Gastrocnemius medialis (tissue), 4 donors: ENCODE results near the gene ATP1A2. TPM values are rescaled to one million over a fixed set of nuclear protein-coding genes. Genes with fewer than 3 reads are reported as not detected.
A peak's percentile ranks its signal among the peaks of the same experiment; 100 is the strongest.

Experiments used
- ATAC-seq, 2 donors: fragments of 150-250 bp; one replicate each; pipeline ENCODE4 v1.9.1; 2016
- DNase-seq, 2 donors: peaks; one replicate each; pipeline ENCODE4 v3.0.0-alpha.2; 2019
- H3K27ac ChIP-seq, 4 donors: fragments of 200-600 bp; sonication (generic); 1 replicate in 1 of 4; 2 replicates in 3 of 4; pipeline ENCODE4 v1.5.1; 2016 to 2018; ENCODE audit warnings: mild to moderate bottlenecking in 2 of 4, moderate library complexity in 1 of 4
- H3K27me3 ChIP-seq, 3 donors: fragments of 200-600 bp; sonication (generic) in 2 of 3; 1 replicate in 1 of 3; 2 replicates in 2 of 3; pipeline versions ENCODE4 v1.5.1 to v1.6.0; 2016 to 2019; ENCODE audit warnings: mild to moderate bottlenecking in 1 of 3, moderate library complexity in 1 of 3
- H3K36me3 ChIP-seq, 2 donors: fragments of 200-600 bp; sonication (generic) in 1 of 2; one replicate each; pipeline ENCODE4 v1.5.1; 2017 to 2018
- H3K4me1 ChIP-seq, 2 donors: fragments of 200-600 bp; sonication (generic) in 1 of 2; one replicate each; pipeline ENCODE4 v1.5.1; 2016 to 2017; ENCODE audit warnings: mild to moderate bottlenecking in 2 of 2
- H3K4me3 ChIP-seq, 4 donors: fragments of 200-600 bp; sonication (generic) in 3 of 4; 1 replicate in 1 of 4; 2 replicates in 3 of 4; pipeline ENCODE4 v1.5.1; 2016 to 2019; ENCODE audit warnings: mild to moderate bottlenecking in 2 of 4
- H3K9me3 ChIP-seq, 3 donors: fragments of 200-600 bp; sonication (generic) in 2 of 3; 1 replicate in 1 of 3; 2 replicates in 2 of 3; pipeline ENCODE4 v1.5.1; 2016 to 2019
- POLR2A ChIP-seq, 2 donors: fragments of 450-650 bp; IDR thresholded peaks; one replicate each; pipeline ENCODE4 v1.6.1; 2017; ENCODE audit warnings: antibody characterized with exemption in 2 of 2, mild to moderate bottlenecking in 2 of 2, moderate library complexity in 2 of 2
- in situ Hi-C, 4 donors: fragments of 200-750 bp; cut with MboI; loops; one replicate each; pipeline versions ENCODE4 v1.15.0 to v1.8.0; 2017; ENCODE audit warnings: low sequenced_read_pairs in 4 of 4
- intact Hi-C: fragments of 100-400 bp; cut with DNase I; formaldehyde crosslinking; loops from one replicate; pipeline ENCODE4 v1.15.1; 2023; ENCODE audit warnings: low total_unique reads
- total RNA-seq, 4 donors: library from RNA; depleted of rRNA; stranded (reverse); fragments of >200 nt; gene quantifications; one replicate each; pipeline versions ENCODE4 v1.1.0 to v1.2.3, GENCODE V29; 2016
- TF ChIP-seq, protein P1 (sequence below), 5 experiments: fragments of 450-650 bp in 3 of 5; fragments of 200-600 bp in 2 of 5; sonication (generic) in 2 of 5; IDR thresholded peaks in 4 of 5; conservative IDR thresholded peaks in 1 of 5; 1 replicate in 4 of 5; 2 replicates in 1 of 5; pipeline ENCODE4 v1.5.1; 2016 to 2019; ENCODE audit warnings: antibody characterized with exemption in 5 of 5, mild to moderate bottlenecking in 3 of 5, moderate library complexity in 3 of 5

Gene ATP1A2
- total RNA-seq, 4 donors from 2014 or later: 281 to 710 (median 413) TPM

DNA sequence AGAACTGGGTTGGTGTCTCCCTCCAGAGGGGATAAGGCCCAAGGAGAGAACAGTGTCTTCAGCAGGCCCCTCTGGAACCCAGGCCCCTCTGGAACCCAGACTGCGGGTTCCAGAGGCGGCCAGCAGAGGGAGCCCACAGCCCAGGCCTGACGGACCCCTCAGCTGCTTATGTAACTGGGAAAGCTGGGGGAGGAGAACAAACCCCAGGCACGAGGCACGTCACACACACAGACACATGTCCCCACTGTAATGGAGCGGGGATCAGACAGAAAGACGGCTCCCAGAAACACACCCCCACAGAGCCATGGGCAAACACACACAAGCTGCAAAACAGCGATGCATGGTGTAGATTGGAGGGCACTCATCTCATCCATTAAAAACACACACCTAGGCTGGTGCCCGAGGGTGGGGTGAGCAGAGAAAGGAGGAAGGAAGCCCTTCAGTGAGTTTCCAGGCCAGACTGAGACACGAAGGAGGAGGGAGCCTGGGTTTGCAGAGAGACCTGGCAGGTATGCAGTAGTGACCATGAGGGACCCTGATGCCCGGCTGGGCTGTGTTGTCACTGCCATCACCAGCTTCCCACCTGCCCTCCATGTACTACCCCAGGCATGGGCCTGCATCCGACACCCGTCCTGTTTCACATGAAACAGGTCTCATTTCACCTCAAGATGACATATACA, 14.4 kb upstream of the ATP1A2 start:
- Histone ChIP-seq H3K4me3 (peak overlapping the region in 1 of 4 donors; percentile 15), H3K36me3 (no peaks in the 10 kb centered on the region)

DNA sequence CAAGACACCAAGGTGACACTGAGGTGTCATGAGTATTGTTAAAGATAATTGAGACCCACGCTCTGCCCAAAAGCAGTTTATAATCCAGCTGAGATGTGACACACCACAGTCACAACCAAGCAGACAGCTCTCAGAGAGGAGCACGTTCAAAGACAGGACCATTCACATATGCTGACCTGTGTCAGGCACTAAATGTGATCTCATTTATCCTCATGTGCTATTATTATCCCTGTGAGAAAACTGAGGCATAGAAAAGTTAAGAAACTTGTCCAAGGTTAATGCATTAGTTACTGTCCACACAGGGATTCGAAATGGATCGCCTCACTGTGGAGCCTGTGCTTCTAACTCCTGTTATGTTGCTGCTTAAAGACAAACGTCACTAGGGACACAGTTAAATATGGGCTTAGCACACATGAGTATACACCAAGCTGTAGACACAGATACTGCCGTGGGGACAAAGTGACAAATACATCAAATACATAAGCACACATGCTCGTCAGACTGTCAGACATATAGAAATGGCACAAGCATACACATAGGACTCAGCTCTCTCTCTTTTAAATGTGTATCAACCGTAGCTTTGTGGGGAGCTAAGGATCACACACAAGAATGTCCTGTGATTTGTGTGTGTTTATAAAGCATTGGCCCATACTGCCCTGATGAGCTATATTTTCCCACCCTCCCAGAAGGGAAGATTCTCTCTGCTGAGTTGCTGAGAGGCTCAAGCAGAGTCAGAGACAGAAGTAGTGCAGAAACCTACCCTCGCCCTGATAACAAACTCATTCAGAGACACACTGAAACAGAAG, 13.6 kb upstream of the ATP1A2 start:
- DNase-seq (no peak), ATAC-seq (peak; percentile 31 to 48)
- intact Hi-C loops: loop anchor here (1.0 to 5.0 kb wide), 5 partner anchors 45 to 150 kb away; partner anchors contain the start of gene PEA15
- Histone ChIP-seq H3K4me3 (no peak overlapping the region), H3K9me3 (no peaks in the 10 kb centered on the region), H3K27me3 (no peaks in the 10 kb centered on the region), H3K4me1 (peaks cover 41 to 45% of the 10 kb centered on the region in 2 donors), H3K36me3 (no peaks in the 10 kb centered on the region), H3K27ac (peak overlapping the region; percentile 88 to 96 (median 92))
- TF ChIP-seq, protein P1, sequence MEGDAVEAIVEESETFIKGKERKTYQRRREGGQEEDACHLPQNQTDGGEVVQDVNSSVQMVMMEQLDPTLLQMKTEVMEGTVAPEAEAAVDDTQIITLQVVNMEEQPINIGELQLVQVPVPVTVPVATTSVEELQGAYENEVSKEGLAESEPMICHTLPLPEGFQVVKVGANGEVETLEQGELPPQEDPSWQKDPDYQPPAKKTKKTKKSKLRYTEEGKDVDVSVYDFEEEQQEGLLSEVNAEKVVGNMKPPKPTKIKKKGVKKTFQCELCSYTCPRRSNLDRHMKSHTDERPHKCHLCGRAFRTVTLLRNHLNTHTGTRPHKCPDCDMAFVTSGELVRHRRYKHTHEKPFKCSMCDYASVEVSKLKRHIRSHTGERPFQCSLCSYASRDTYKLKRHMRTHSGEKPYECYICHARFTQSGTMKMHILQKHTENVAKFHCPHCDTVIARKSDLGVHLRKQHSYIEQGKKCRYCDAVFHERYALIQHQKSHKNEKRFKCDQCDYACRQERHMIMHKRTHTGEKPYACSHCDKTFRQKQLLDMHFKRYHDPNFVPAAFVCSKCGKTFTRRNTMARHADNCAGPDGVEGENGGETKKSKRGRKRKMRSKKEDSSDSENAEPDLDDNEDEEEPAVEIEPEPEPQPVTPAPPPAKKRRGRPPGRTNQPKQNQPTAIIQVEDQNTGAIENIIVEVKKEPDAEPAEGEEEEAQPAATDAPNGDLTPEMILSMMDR (IDR thresholded peaks at IDR 0.05 in 4 of 5, conservative IDR thresholded peaks at IDR 0.05 in 1 of 5): no peak
- peak in 1 of 2 donors; percentile 26 for TF ChIP-seq POLR2A (IDR thresholded peaks at IDR 0.05)
- in situ Hi-C loops: loop anchor here in 2 of 4 donors (5.0 to 10.0 kb wide), 4 partner anchors 83 to 153 kb away; partner anchors contain the start of gene CASQ1 (in 1 of the 2)

More for the DNA sequence above, 14.4 kb upstream of the ATP1A2 start:
- H3K9me3 ChIP-seq: no peaks in the 10 kb centered on the region
- in situ Hi-C loops (loop anchor here in 2 of 4 donors (5.0 to 10.0 kb wide), 4 partner anchors 84 to 154 kb away; partner anchors contain the start of gene CASQ1 (in 1 of the 2)), intact Hi-C loops (loop anchor here (1.0 to 5.0 kb wide), 5 partner anchors 46 to 151 kb away; partner anchors contain the start of gene PEA15)
- ATAC-seq: peak; percentile 63 to 67
- DNase-seq: peak; percentile 86 to 91
- peaks cover 47% of the 10 kb centered on the region in 2 donors for H3K4me1 ChIP-seq
- TF ChIP-seq POLR2A (IDR thresholded peaks at IDR 0.05): peak in 1 of 2 donors; percentile 43
- TF ChIP-seq, protein P1 (IDR thresholded peaks at IDR 0.05 in 4 of 5, conservative IDR thresholded peaks at IDR 0.05 in 1 of 5): peak; percentile 95 to 99 (median 99)
- H3K27me3 ChIP-seq: no peaks in the 10 kb centered on the region
- H3K27ac ChIP-seq: peak overlapping the region; percentile 88 to 96 (median 92)

DNA sequence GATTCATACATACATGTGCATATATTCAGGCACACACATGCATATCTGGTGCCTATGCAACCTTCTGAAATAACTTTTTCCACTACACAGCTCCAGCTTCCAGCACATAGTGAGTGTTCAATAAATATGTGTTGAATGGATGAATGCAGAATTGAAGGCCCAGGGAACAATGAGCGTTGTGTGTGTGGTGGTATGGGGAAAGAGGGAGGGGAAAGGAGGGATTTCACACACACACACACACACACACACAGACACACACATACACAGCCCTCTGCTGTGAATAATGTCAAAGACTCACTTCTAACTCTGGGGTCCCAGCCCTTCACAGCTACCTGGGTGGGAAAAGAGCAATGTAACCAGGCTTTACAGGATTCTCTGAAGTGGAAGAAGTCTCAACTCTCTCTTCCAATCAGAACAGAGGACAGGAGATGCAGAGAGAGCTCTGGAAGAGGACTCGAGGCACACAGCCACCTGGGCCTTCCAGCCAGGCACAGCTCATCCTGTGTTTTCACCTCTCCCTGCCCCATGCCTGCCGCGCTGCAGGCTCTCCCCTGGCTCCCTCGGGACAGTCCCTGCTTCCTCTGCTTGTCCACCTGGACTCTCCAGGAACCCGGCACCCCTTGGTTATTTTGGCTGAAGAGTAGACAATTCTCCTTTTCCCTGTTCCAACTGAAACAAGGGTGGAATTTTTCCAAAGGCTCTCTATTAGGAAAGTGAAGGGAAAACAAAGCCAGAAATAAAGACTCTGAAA, 11.7 kb upstream of the ATP1A2 start:
- in situ Hi-C loops: loop anchor here in 2 of 4 donors (5.0 to 10.0 kb wide), 4 partner anchors 81 to 151 kb away; partner anchors contain the start of gene CASQ1 (in 1 of the 2)
- ATAC-seq: no peak
- TF ChIP-seq, protein P1 (IDR thresholded peaks at IDR 0.05 in 4 of 5, conservative IDR thresholded peaks at IDR 0.05 in 1 of 5): no peak
- no peak for TF ChIP-seq POLR2A (IDR thresholded peaks at IDR 0.05)
- DNase-seq: no peak
- Histone ChIP-seq H3K4me1 (peaks cover 29 to 34% of the 10 kb centered on the region in 2 donors), H3K4me3 (no peak overlapping the region), H3K36me3 (no peaks in the 10 kb centered on the region), H3K27me3 (no peaks in the 10 kb centered on the region), H3K27ac (peak overlapping the region in 3 of 4 donors; percentile 1 to 10 (median 2)), H3K9me3 (no peaks in the 10 kb centered on the region)
- intact Hi-C loops: loop anchor here (5.0 kb wide), 2 partner anchors 58 to 103 kb away; partner anchors contain the start of gene PEA15

DNA sequence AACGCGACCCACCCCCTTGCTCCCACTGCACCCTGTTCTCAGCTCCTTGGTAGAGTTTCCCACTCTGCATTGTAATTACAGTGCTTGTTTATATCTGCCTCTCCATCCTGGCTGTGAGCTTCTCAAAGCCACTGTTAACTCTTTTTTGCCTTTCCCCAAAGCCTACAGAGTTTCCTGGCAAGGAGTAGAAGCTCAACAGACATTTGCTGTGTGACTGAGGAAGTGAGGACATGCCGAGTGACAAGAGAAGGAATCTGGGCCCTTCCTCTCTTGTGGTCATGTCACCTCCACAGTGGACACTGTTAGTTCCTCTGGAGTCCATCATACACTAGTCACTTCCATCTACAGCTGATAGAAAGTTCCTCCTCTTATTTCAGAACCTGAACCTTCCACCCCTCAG, 11.1 kb upstream of the ATP1A2 start:
- intact Hi-C loops (loop anchor here (5.0 kb wide), 2 partner anchors 58 to 103 kb away; partner anchors contain the start of gene PEA15), in situ Hi-C loops (loop anchor here in 2 of 4 donors (5.0 to 10.0 kb wide), 4 partner anchors 80 to 150 kb away; partner anchors contain the start of gene CASQ1 (in 1 of the 2))
- ATAC-seq: no peak
- Histone ChIP-seq H3K4me3 (no peak overlapping the region), H3K27me3 (no peaks in the 10 kb centered on the region), H3K27ac (peak overlapping the region in 1 of 4 donors; percentile 10), H3K36me3 (no peaks in the 10 kb centered on the region), H3K9me3 (no peaks in the 10 kb centered on the region), H3K4me1 (peaks cover 31 to 33% of the 10 kb centered on the region in 2 donors)
- no peak for DNase-seq
- no peak for TF ChIP-seq POLR2A (IDR thresholded peaks at IDR 0.05)
- TF ChIP-seq, protein P1 (IDR thresholded peaks at IDR 0.05 in 4 of 5, conservative IDR thresholded peaks at IDR 0.05 in 1 of 5): no peak
